ENCODE measurements around the gene NUDT6.
A peak's percentile ranks its signal among the peaks of the same experiment; 100 is the strongest.

NUDT6 gene

DNA sequence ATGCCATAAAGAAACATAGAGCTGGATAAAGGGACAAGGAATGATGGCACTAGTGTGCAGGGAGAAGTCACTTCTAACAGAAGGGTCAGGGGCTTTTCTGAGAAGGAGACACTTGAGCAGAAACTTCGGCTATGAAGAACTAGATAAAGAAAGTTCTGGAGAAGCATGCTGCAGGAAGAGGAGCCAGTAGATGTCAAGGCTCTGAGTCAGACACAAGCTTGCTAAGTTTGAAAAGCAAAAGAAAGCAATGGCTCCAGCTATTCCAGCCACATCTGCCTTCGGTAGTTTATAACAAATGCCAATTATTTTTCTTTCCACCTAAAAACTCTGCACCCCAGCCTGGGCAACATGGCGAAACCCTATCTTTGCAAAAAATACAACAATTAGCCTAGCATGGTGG lies 7.5 kb downstream of the NUDT6 start:
- TF ChIP-seq ZFX (IDR thresholded peaks at IDR 0.05) = no peak
- TF ChIP-seq, protein P1, sequence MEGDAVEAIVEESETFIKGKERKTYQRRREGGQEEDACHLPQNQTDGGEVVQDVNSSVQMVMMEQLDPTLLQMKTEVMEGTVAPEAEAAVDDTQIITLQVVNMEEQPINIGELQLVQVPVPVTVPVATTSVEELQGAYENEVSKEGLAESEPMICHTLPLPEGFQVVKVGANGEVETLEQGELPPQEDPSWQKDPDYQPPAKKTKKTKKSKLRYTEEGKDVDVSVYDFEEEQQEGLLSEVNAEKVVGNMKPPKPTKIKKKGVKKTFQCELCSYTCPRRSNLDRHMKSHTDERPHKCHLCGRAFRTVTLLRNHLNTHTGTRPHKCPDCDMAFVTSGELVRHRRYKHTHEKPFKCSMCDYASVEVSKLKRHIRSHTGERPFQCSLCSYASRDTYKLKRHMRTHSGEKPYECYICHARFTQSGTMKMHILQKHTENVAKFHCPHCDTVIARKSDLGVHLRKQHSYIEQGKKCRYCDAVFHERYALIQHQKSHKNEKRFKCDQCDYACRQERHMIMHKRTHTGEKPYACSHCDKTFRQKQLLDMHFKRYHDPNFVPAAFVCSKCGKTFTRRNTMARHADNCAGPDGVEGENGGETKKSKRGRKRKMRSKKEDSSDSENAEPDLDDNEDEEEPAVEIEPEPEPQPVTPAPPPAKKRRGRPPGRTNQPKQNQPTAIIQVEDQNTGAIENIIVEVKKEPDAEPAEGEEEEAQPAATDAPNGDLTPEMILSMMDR (conservative IDR thresholded peaks at IDR 0.05) = no peak
- no peak overlapping the region for H3K27ac ChIP-seq

DNA sequence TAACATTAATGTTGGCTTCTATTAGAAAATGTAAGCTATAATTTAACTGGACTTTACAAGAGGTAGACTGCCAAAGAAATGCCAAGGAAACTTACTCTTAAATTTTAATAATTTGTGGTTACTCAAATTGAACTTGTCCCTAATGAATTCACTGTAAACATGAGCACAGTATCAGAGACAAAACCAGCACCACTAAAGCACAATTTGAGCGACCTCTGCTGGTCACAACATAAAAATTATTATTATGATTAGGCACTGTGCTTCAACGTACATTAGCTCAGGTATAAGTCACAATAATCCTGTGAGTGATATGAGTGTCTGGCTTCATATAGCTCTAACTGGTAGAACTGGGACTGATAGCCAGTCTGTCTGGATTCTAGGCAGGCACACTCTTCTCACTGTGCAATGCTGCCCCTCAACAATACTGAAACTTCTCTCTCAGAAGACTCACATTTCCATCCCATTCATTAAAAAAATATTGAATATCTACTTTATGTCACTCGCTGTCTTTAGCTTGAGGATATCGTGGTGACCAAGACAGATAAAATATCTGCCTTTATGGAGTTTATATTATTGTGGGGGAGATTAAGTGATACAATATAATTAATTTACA lies 8.0 kb downstream of the NUDT6 start:
- no peak for TF ChIP-seq ZFX (IDR thresholded peaks at IDR 0.05)
- TF ChIP-seq, protein P1 (conservative IDR thresholded peaks at IDR 0.05) = peak; percentile 45
- H3K27ac ChIP-seq = no peak overlapping the region

DNA sequence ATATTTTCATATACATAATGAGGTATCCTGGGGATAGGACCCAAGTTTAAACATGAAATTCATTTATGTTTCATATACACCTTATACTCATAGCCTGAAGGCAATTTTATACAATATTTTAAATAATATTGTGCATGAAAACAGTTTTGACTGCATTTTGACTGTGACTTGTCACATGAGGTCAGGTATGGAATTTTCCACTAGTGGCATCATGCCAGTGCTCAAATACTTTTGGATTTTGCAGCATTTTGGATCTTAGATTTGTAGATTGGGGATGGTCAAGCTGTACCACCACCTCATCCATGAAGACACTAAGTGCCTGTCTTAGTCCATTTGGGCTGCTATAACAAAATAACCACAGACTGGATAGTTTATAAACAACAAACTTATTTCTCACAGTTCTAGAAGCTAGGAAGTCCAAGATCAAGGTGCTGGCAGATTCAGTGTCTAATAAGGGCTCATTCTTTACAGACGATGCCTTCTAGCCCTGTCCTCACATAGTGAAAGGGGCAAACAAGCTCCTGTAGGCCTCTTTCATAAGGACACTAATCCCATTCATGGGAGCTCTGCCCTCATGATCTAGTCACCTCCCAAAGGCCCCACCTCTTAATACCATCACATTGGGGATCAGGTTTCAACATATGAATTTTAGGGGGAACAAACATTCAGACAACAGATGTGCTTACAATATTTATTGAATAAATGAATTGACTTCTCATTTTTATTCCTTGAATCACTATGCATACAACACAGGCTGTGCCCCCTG lies 9.4 kb downstream of the NUDT6 start:
- no peak overlapping the region for H3K27ac ChIP-seq
- TF ChIP-seq, protein P1 (conservative IDR thresholded peaks at IDR 0.05) = no peak
- no peak for TF ChIP-seq ZFX (IDR thresholded peaks at IDR 0.05)

DNA sequence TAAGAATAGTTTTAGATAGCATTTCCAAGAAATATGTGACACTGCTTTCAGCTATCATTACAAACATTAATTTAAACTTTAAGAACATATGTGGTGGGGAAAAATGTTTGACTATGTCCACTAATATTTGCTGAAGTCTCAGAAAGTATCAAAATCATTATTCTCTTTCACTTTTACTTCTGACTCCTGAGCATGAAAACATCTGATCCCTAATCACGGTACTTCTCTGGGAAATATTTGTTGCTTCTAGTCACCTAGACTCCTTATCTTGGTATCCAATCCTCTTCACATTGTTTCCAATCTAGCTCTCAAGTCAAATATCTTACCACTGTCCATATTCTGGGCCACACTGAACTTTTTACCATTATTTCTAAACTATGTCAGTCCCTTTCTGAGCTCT lies 10.8 kb downstream of the NUDT6 start:
- no peak for TF ChIP-seq ZFX (IDR thresholded peaks at IDR 0.05)
- TF ChIP-seq, protein P1 (conservative IDR thresholded peaks at IDR 0.05) = no peak

DNA sequence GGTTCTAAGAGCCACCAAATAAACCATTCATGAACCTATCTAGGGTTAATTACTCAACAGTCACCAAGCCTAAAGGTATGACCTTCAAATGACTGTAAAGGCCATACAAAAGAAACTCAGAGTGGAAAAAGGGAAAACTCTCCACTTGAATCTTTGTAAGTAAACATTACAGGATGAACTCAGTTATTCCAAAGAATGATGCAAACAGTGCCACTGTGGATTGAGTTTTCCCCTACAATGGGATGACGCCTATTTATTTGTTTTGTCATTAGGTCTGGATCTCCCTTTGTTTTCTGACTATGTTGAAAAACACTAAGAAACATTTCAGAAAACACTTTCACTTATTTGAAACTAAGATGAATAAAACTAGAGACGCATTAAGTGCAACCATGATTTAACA lies 12.7 kb downstream of the NUDT6 start:
- no peak overlapping the region for H3K27ac ChIP-seq
- no peak for TF ChIP-seq ZFX (IDR thresholded peaks at IDR 0.05)
- TF ChIP-seq, protein P1 (conservative IDR thresholded peaks at IDR 0.05) = no peak

More for the DNA sequence above, 10.8 kb downstream of the NUDT6 start:
- no peak overlapping the region for H3K27ac ChIP-seq

DNA sequence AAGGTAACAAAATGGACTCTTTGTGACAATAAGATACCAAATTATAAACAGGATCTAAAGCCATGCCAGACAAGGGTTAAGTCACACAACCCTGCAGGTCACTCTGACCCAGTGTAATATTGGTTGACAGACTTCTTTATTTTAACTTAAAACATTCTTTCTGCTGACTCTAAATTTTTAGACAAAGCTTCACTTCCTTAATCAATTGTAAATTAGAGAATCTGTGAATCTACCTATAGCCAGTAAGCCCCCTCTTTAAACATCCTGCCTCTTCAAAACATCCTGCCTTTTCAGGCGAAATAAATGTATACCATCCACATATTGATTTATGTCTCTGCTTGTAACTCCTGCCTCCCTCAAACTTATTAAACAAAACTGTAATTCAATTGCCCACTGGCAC lies 14.2 kb downstream of the NUDT6 start:
- TF ChIP-seq ZFX (IDR thresholded peaks at IDR 0.05) = no peak
- TF ChIP-seq, protein P1 (conservative IDR thresholded peaks at IDR 0.05) = no peak
- no peak overlapping the region for H3K27ac ChIP-seq

DNA sequence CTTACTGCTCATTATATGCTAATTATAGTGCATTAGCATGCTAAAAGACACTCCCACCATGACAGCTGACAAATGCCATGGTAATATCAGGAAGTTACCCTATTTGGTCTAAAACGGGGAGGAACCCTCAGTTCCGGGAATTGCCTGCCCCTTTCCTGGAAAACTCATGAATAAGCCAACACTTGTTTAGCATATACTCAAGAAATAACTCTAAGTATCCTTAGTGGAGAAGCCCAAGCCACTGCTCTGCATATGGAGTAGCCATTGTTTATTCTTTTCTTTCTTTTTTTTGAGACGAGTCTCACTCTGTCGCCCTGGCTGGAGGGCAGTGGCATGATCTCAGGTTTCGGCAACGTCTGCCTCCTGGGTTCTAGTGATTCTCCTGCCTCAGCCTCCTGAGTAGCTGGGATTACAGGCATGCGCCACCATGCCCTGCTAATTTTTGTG lies 15.5 kb downstream of the NUDT6 start:
- TF ChIP-seq, protein P1 (conservative IDR thresholded peaks at IDR 0.05) = no peak
- no peak for TF ChIP-seq ZFX (IDR thresholded peaks at IDR 0.05)
- H3K27ac ChIP-seq = no peak overlapping the region
